Activated T-cell treated with anti-CD3 and anti-CD28 coated beads for 1 hour (primary cell): ENCODE data around the gene NME9.

Source experiments
- DNase-seq: peaks from one replicate; pipeline ENCODE4 v3.0.0-alpha.2; 2020; ENCODE audit warnings: low read depth

The NME9 gene

GRCh38 chr3:138281561-138281960, 48.1 kb downstream of the NME9 start:
- no peak for DNase-seq

- DNase-seq, result no peak
Measured at GRCh38 chr3:138271189-138271794, 58.4 kb downstream of the NME9 start.

GRCh38 chr3:138270245-138270644, 59.4 kb downstream of the NME9 start:
- DNase-seq, result no peak

- no peak for DNase-seq
Measured at GRCh38 chr3:138267083-138267482, 62.6 kb downstream of the NME9 start.

GRCh38 chr3:138265745-138266144, 63.9 kb downstream of the NME9 start:
- DNase-seq, result no peak

- no peak for DNase-seq
Measured at GRCh38 chr3:138263104-138263503, 66.5 kb downstream of the NME9 start.

GRCh38 chr3:138260611-138261010, 69.0 kb downstream of the NME9 start:
- DNase-seq, result no peak

GRCh38 chr3:138259126-138259525, 70.5 kb downstream of the NME9 start:
- DNase-seq, result no peak

- DNase-seq, result no peak
Measured at GRCh38 chr3:138257986-138258385, 71.7 kb downstream of the NME9 start.

- no peak for DNase-seq
Measured at GRCh38 chr3:138256022-138256421, 73.6 kb downstream of the NME9 start.

- no peak for DNase-seq
Measured at GRCh38 chr3:138254216-138254615, 75.4 kb downstream of the NME9 start.

- DNase-seq, result no peak
Measured at GRCh38 chr3:138253609-138254008, 76.0 kb downstream of the NME9 start.
